Caco-2 (cell line): ENCODE measurements around the gene ATP8B4. TPM values are rescaled to one million over a fixed set of nuclear protein-coding genes. Genes with fewer than 3 reads are reported as not detected.

ENCODE experiments used
- BruUV-seq: library from RNA; stranded (reverse); fragments of 400-500 nt; replicated peaks from 2 replicates; lab custom pipeline; 2021; lab: Mats Ljungman, UMichigan
- CTCF ChIA-PET: fragments of 300-600 bp; sonication (Branson Sonifier 250); formaldehyde crosslinking; loops from one replicate; lab custom pipeline; 2022; ENCODE audit warnings: antibody characterized with exemption; lab: Charles Lee
- POLR2A ChIA-PET: fragments of 300-600 bp; sonication (Branson Sonifier 250); formaldehyde crosslinking; loops from one replicate; lab custom pipeline; 2022; ENCODE audit warnings: antibody characterized with exemption; lab: Charles Lee
- DNase-seq, 2 experiments: peaks; one replicate each; pipeline versions ENCODE4 v3.0.0 to v3.0.0-alpha.2; 2020 to 2022
- H3K27me3 ChIP-seq: replicated peaks from 2 replicates; pipeline ENCODE4 v1.6.0; 2011; ENCODE audit warnings: low read length; ENCODE audit not compliant: control insufficient read depth, insufficient read depth
- H3K36me3 ChIP-seq: 2 replicates; pipeline ENCODE4 v1.5.1; 2011; ENCODE audit warnings: low read length; ENCODE audit not compliant: control insufficient read depth, insufficient read depth
- H3K4me1 ChIP-seq: fragments of 250-450 bp; sonication (Bioruptor Pico); 2 replicates; pipeline ENCODE4 v1.5.1; 2020; ENCODE audit warnings: mild to moderate bottlenecking
- H3K4me3 ChIP-seq: 2 replicates; pipeline ENCODE4 v1.5.1; 2011; ENCODE audit warnings: low read depth, mild to moderate bottlenecking, control low read depth, low read length
- H3K9me3 ChIP-seq: fragments of 250-450 bp; sonication (Bioruptor Pico); 2 replicates; pipeline ENCODE4 v1.5.1; 2020; ENCODE audit warnings: mild to moderate bottlenecking, moderate library complexity
- H3K27ac Mint-ChIP-seq: one replicate; pipeline ENCODE4 v1.8.0; 2022; ENCODE audit warnings: mixed read lengths; ENCODE audit not compliant: unreplicated experiment
- H3K27me3 Mint-ChIP-seq: one replicate; pipeline ENCODE4 v1.8.0; 2022; ENCODE audit warnings: mixed read lengths; ENCODE audit not compliant: insufficient read depth, unreplicated experiment
- H3K36me3 Mint-ChIP-seq: one replicate; pipeline ENCODE4 v1.8.0; 2022; ENCODE audit warnings: mild to moderate bottlenecking, mixed read lengths; ENCODE audit not compliant: insufficient read depth, unreplicated experiment
- H3K4me1 Mint-ChIP-seq: one replicate; pipeline ENCODE4 v1.8.0; 2022; ENCODE audit warnings: low read depth, mixed read lengths; ENCODE audit not compliant: unreplicated experiment
- H3K4me3 Mint-ChIP-seq: one replicate; pipeline ENCODE4 v1.8.0; 2022; ENCODE audit warnings: mild to moderate bottlenecking, moderate library complexity, mixed read lengths; ENCODE audit not compliant: unreplicated experiment
- H3K9me3 Mint-ChIP-seq: one replicate; pipeline ENCODE4 v1.8.0; 2022; ENCODE audit warnings: mixed read lengths; ENCODE audit not compliant: unreplicated experiment
- intact Hi-C: fragments of 100-400 bp; cut with micrococcal nuclease; formaldehyde crosslinking; loops from one replicate; pipeline ENCODE4 v1.10.0; 2022; ENCODE audit not compliant: unreplicated experiment
- total RNA-seq: library from RNA; stranded (reverse); gene quantifications from 2 replicates; pipeline ENCODE4 v1.2.3, GENCODE V29; 2022
- TF ChIP-seq, protein P1 (sequence below), 2 experiments: fragments of 200-600 bp in 1 of 2; IDR thresholded peaks; 1 replicate in 1 of 2; 2 replicates in 1 of 2; pipeline versions ENCODE4 v1.5.1 to v1.8.0; 2011 to 2022; ENCODE audit warnings: antibody characterized with exemption in 1 of 2, control low read depth in 1 of 2, inconsistent platforms in 1 of 2, low read depth in 1 of 2, low read length in 1 of 2, mild to moderate bottlenecking in 1 of 2, moderate library complexity in 1 of 2; ENCODE audit not compliant: insufficient read depth in 1 of 2, severe bottlenecking in 1 of 2, unreplicated experiment in 1 of 2

ATP8B4 gene
- total RNA-seq, 1 experiment from 2014 or later = 0.57 TPM

GRCh38 chr15:50064673-50065072 lies 54.4 kb downstream of the ATP8B4 start:
- H3K4me1 Mint-ChIP-seq = no peaks in the 10 kb centered on the region
- no peak overlapping the region for H3K27ac Mint-ChIP-seq
- no TSS peak for BruUV-seq
- TF ChIP-seq, protein P1, sequence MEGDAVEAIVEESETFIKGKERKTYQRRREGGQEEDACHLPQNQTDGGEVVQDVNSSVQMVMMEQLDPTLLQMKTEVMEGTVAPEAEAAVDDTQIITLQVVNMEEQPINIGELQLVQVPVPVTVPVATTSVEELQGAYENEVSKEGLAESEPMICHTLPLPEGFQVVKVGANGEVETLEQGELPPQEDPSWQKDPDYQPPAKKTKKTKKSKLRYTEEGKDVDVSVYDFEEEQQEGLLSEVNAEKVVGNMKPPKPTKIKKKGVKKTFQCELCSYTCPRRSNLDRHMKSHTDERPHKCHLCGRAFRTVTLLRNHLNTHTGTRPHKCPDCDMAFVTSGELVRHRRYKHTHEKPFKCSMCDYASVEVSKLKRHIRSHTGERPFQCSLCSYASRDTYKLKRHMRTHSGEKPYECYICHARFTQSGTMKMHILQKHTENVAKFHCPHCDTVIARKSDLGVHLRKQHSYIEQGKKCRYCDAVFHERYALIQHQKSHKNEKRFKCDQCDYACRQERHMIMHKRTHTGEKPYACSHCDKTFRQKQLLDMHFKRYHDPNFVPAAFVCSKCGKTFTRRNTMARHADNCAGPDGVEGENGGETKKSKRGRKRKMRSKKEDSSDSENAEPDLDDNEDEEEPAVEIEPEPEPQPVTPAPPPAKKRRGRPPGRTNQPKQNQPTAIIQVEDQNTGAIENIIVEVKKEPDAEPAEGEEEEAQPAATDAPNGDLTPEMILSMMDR (IDR thresholded peaks at IDR 0.05; ENCODE audit: insufficient read depth in 1 of 2, low read depth in 1 of 2, low read length in 1 of 2, severe bottlenecking in 1 of 2, unreplicated experiment in 1 of 2) = no peak
- H3K27me3 Mint-ChIP-seq = peaks cover 10% of the 10 kb centered on the region
- Histone ChIP-seq H3K4me1 (no peaks in the 10 kb centered on the region), H3K4me3 (no peak overlapping the region), H3K36me3 (no peaks in the 10 kb centered on the region), H3K27me3 (no peaks in the 10 kb centered on the region), H3K9me3 (no peaks in the 10 kb centered on the region)
- intact Hi-C loops = no loop called here
- ChIA-PET POLR2A (no interaction called here), CTCF (no interaction called here)
- no peaks in the 10 kb centered on the region for H3K36me3 Mint-ChIP-seq
- H3K9me3 Mint-ChIP-seq = no peaks in the 10 kb centered on the region
- no peak overlapping the region for H3K4me3 Mint-ChIP-seq
- no peak for DNase-seq

- H3K4me3 Mint-ChIP-seq = no peak overlapping the region
- Histone ChIP-seq H3K4me3 (no peak overlapping the region), H3K27me3 (no peaks in the 10 kb centered on the region), H3K36me3 (no peaks in the 10 kb centered on the region), H3K4me1 (no peaks in the 10 kb centered on the region), H3K9me3 (no peaks in the 10 kb centered on the region)
- no TSS peak for BruUV-seq
- no peak overlapping the region for H3K27ac Mint-ChIP-seq
- ChIA-PET CTCF (no interaction called here), POLR2A (no interaction called here)
- H3K4me1 Mint-ChIP-seq = no peaks in the 10 kb centered on the region
- intact Hi-C loops = no loop called here
- H3K9me3 Mint-ChIP-seq = no peaks in the 10 kb centered on the region
- TF ChIP-seq, protein P1 (IDR thresholded peaks at IDR 0.05; ENCODE audit: insufficient read depth in 1 of 2, low read depth in 1 of 2, low read length in 1 of 2, severe bottlenecking in 1 of 2, unreplicated experiment in 1 of 2) = no peak
- no peak for DNase-seq
- H3K27me3 Mint-ChIP-seq = peaks cover 10% of the 10 kb centered on the region
- H3K36me3 Mint-ChIP-seq = no peaks in the 10 kb centered on the region
Measured at GRCh38 chr15:50063226-50063625, 55.8 kb downstream of the ATP8B4 start.

GRCh38 chr15:50061503-50061902 lies 57.5 kb downstream of the ATP8B4 start:
- no TSS peak for BruUV-seq

More at GRCh38 chr15:50061503-50061902, 57.5 kb downstream of the ATP8B4 start:
- H3K36me3 Mint-ChIP-seq = no peaks in the 10 kb centered on the region
- TF ChIP-seq, protein P1 (IDR thresholded peaks at IDR 0.05; ENCODE audit: insufficient read depth in 1 of 2, low read depth in 1 of 2, low read length in 1 of 2, severe bottlenecking in 1 of 2, unreplicated experiment in 1 of 2) = no peak
- Histone ChIP-seq H3K27me3 (no peaks in the 10 kb centered on the region), H3K36me3 (no peaks in the 10 kb centered on the region), H3K9me3 (no peaks in the 10 kb centered on the region), H3K4me3 (no peak overlapping the region), H3K4me1 (no peaks in the 10 kb centered on the region)
- no peak for DNase-seq
- POLR2A ChIA-PET = no interaction called here
- no peaks in the 10 kb centered on the region for H3K9me3 Mint-ChIP-seq
- no peak overlapping the region for H3K27ac Mint-ChIP-seq
- intact Hi-C loops = no loop called here
- H3K4me3 Mint-ChIP-seq = no peak overlapping the region
- H3K27me3 Mint-ChIP-seq = peaks cover 5% of the 10 kb centered on the region
- no peaks in the 10 kb centered on the region for H3K4me1 Mint-ChIP-seq
- CTCF ChIA-PET = no interaction called here
